GM20000 (cell line): ENCODE results near the gene GRAMD1B.

ENCODE experiments used
- DNase-seq: peaks from one replicate; pipeline ENCODE4 v3.0.0; 2012; ENCODE audit warnings: low spot score
- CTCF ChIP-seq: IDR thresholded peaks from 2 replicates; pipeline ENCODE4 v1.5.1; 2012; ENCODE audit warnings: mild to moderate bottlenecking, control low read depth; ENCODE audit errors: extremely low read depth, missing control alignments

GRAMD1B gene

GRCh38 chr11:123429913-123430720, at the start of gene GRAMD1B:
Gene GRAMD1B (plus strand): TSS chr11:123430269. CDS start chr11:123430793, 524 bp downstream.
- peak; percentile 80 for DNase-seq

DNA sequence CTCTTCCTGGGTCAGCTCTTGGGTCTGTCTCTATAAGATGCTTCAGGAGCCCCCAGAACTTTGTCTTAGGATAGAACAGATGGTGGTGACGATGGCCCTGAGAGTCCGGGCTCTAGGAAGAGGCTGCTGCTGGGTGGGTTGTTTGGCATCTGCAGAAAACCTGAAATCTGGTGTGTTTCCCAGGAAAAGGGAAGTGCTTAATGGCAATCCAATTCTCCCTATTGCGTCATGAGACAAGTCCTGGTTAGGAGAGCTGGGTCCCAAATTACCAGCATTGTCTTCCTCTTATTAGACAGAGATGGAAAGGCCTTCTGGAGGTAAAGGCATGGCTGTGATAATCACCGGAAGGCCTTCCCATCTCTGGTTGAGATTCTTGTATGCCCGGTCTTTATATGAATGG, 48.9 kb upstream of the GRAMD1B start:
- TF ChIP-seq CTCF = no peak
- no peak for DNase-seq

More at GRCh38 chr11:123429913-123430720, at the start of gene GRAMD1B:
- no peak for TF ChIP-seq CTCF

- DNase-seq = peak; percentile 49
- TF ChIP-seq CTCF = no peak
These were observed 48.1 kb upstream of the GRAMD1B start for GRCh38 chr11:123381817-123382554.

- no peak for TF ChIP-seq CTCF
- DNase-seq = no peak
These were observed 47.5 kb upstream of the GRAMD1B start for GRCh38 chr11:123382555-123383074.

DNA sequence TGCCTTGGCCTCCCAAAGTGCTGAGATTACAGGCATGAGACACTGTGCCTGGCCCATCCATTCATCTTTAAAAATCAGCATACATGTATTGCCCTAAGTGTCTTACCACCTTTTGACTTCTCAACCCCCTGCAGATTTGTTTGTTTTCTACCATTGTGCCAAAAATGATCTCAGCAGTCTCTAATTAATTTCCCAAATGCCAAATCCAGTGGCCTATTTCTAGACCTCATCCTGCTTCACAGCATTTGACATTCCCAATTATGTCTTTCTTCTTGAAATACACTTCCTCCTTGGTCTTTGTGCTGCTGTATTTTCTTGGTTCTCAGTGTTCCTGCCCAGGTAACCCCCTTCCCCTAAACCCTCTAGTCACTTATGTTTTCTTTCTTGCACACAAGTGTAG, 46.0 kb upstream of the GRAMD1B start:
- no peak for DNase-seq
- TF ChIP-seq CTCF = no peak

- no peak for DNase-seq
- no peak for TF ChIP-seq CTCF
These were observed 43.1 kb upstream of the GRAMD1B start for GRCh38 chr11:123386796-123387510.
